SK-N-SH (cell line): ENCODE data around the gene ABCC2. TPM values are rescaled to one million over a fixed set of nuclear protein-coding genes. Genes with fewer than 3 reads are reported as not detected.

Experiments used
- CTCF ChIA-PET: fragments of 300-600, 350-600 bp; formaldehyde crosslinking; extraction: SDS; loops from one replicate; lab custom pipeline; 2021; lab: Yijun Ruan, JAX
- POLR2A ChIA-PET: fragments of 350-600 bp; sonication (Branson Sonifier 250); formaldehyde crosslinking; extraction: SDS; loops from one replicate; lab custom pipeline; 2020; ENCODE audit warnings: antibody characterized with exemption, inconsistent platforms; lab: Yijun Ruan, JAX
- DNase-seq: peaks from one replicate; pipeline ENCODE4 v3.0.0; 2012
- H2AFZ ChIP-seq: fragments of 200-600 bp; sonication (generic); 2 replicates; pipeline ENCODE4 v1.8.1; 2016; ENCODE audit warnings: antibody characterized with exemption, mild to moderate bottlenecking, low read depth
- H3F3A ChIP-seq: fragments of 200-600 bp; sonication (generic); replicated peaks from 2 replicates; pipeline ENCODE3; 2016; ENCODE audit warnings: antibody characterized with exemption, mild to moderate bottlenecking; ENCODE audit not compliant: insufficient read depth
- H3K27ac ChIP-seq, 2 experiments: fragments of 200-500 bp in 1 of 2; fragments of 200-600 bp in 1 of 2; sonication (Bioruptor generic) in 1 of 2; sonication (generic), shearing (Covaris generic) in 1 of 2; 2 replicates each; pipeline versions ENCODE4 v1.5.1 to v1.6.1; 2014 to 2016; ENCODE audit warnings: low read depth in 2 of 2, inconsistent platforms in 1 of 2, low read length in 1 of 2, mild to moderate bottlenecking in 1 of 2, mixed read lengths in 1 of 2
- H3K27me3 ChIP-seq: fragments of 200-600 bp; sonication (generic), shearing (Covaris generic); 2 replicates; pipeline ENCODE4 v1.6.1; 2016; ENCODE audit warnings: mixed run types; ENCODE audit not compliant: insufficient read depth
- H3K36me3 ChIP-seq, 2 experiments: fragments of 200-500 bp in 1 of 2; fragments of 200-600 bp in 1 of 2; sonication (Bioruptor generic) in 1 of 2; sonication (generic) in 1 of 2; replicated peaks in 1 of 2; 2 replicates each; pipeline versions ENCODE3 to v1.5.1; 2014 to 2016; ENCODE audit warnings: low read length in 1 of 2, mild to moderate bottlenecking in 1 of 2; ENCODE audit not compliant: insufficient read depth in 2 of 2, control insufficient read depth in 1 of 2
- H3K4me1 ChIP-seq, 2 experiments: fragments of 200-500 bp in 1 of 2; fragments of 200-600 bp in 1 of 2; sonication (Bioruptor generic) in 1 of 2; sonication (generic), shearing (Covaris generic) in 1 of 2; 2 replicates each; pipeline versions ENCODE4 v1.5.1 to v1.6.1; 2014 to 2016; ENCODE audit warnings: low read depth in 1 of 2, low read length in 1 of 2, mixed run types in 1 of 2; ENCODE audit not compliant: insufficient read depth in 2 of 2, control insufficient read depth in 1 of 2
- H3K4me2 ChIP-seq: fragments of 200-600 bp; sonication (generic), shearing (Covaris generic); 2 replicates; pipeline ENCODE4 v1.6.1; 2017; ENCODE audit warnings: mixed run types
- H3K4me3 ChIP-seq, 2 experiments: fragments of 200-500 bp in 1 of 2; fragments of 200-600 bp in 1 of 2; sonication (Bioruptor generic) in 1 of 2; sonication (generic), shearing (Covaris generic) in 1 of 2; 2 replicates each; pipeline versions ENCODE4 v1.5.1 to v1.8.1; 2014 to 2016; ENCODE audit warnings: low read depth in 2 of 2, inconsistent platforms in 1 of 2, low read length in 1 of 2, mild to moderate bottlenecking in 1 of 2, mixed read lengths in 1 of 2, moderate library complexity in 1 of 2
- H3K79me2 ChIP-seq: fragments of 200-600 bp; sonication (generic); 2 replicates; pipeline ENCODE4 v1.8.1; 2017; ENCODE audit warnings: mild to moderate bottlenecking; ENCODE audit not compliant: insufficient read depth
- H3K9ac ChIP-seq: fragments of 200-600 bp; sonication (generic); 2 replicates; pipeline ENCODE4 v1.6.1; 2017; ENCODE audit warnings: mixed run types
- H3K9me2 ChIP-seq: fragments of 200-600 bp; sonication (generic); 2 replicates; pipeline ENCODE4 v1.6.1; 2017; ENCODE audit warnings: mixed run types
- H3K9me3 ChIP-seq: fragments of 200-600 bp; sonication (generic); 2 replicates; pipeline ENCODE4 v1.6.1; 2017; ENCODE audit warnings: mixed run types, mild to moderate bottlenecking, moderate library complexity
- H4K20me1 ChIP-seq: fragments of 200-600 bp; sonication (generic); 2 replicates; pipeline ENCODE4 v1.6.1; 2017; ENCODE audit warnings: mild to moderate bottlenecking, mixed run types; ENCODE audit not compliant: insufficient read depth
- CHD2 ChIP-seq: fragments of 150-350 bp; IDR thresholded peaks from 2 replicates; pipeline ENCODE4 v1.6.1; 2018; ENCODE audit warnings: low read length; ENCODE audit not compliant: partially characterized antibody
- CTCF ChIP-seq: fragments of 200-600 bp; sonication (generic); IDR thresholded peaks from 2 replicates; pipeline ENCODE4 v1.6.1; 2017; ENCODE audit warnings: antibody characterized with exemption, mild to moderate bottlenecking, moderate library complexity
- ELF1 ChIP-seq: IDR thresholded peaks from 2 replicates; pipeline ENCODE4 v1.4.0; 2012
- EP300 ChIP-seq, 2 experiments: IDR thresholded peaks; 2 replicates each; pipeline versions ENCODE4 v1.4.0 to v1.6.1; 2012; ENCODE audit warnings: borderline replicate concordance in 1 of 2, low read depth in 1 of 2, low read length in 1 of 2
- GABPA ChIP-seq: IDR thresholded peaks from 2 replicates; pipeline ENCODE4 v1.4.0; 2012; ENCODE audit warnings: low read depth, mild to moderate bottlenecking
- GATA2 ChIP-seq: sonication (generic); formaldehyde crosslinking; IDR thresholded peaks from 2 replicates; pipeline ENCODE4 v1.5.0; 2020; ENCODE audit warnings: mild to moderate bottlenecking, missing genetic modification reagents
- MEF2A ChIP-seq: IDR thresholded peaks from 2 replicates; pipeline ENCODE4 v1.4.0; 2012; ENCODE audit warnings: low read depth, borderline replicate concordance
- MXI1 ChIP-seq: IDR thresholded peaks from 2 replicates; pipeline ENCODE4 v1.6.1; 2012; ENCODE audit warnings: mild to moderate bottlenecking, low read depth, low read length, improper control_type of control experiment
- NRF1 ChIP-seq: IDR thresholded peaks from 2 replicates; pipeline ENCODE4 v1.6.1; 2012; ENCODE audit warnings: low read depth, mild to moderate bottlenecking, low read length
- PBX3 ChIP-seq: IDR thresholded peaks from 2 replicates; pipeline ENCODE4; 2012
- POLR2AphosphoS5 ChIP-seq: IDR thresholded peaks from 2 replicates; pipeline ENCODE4 v1.6.1; 2012; ENCODE audit warnings: low read depth, low read length
- REST ChIP-seq: IDR thresholded peaks from 2 replicates; pipeline ENCODE4 v1.6.1; 2012; ENCODE audit warnings: mild to moderate bottlenecking, low read depth, low read length, moderate library complexity
- RXRA ChIP-seq: IDR thresholded peaks from 2 replicates; pipeline ENCODE4 v1.4.0; 2012; ENCODE audit warnings: low read depth, mild to moderate bottlenecking, borderline replicate concordance
- SMC3 ChIP-seq: IDR thresholded peaks from 2 replicates; pipeline ENCODE4 v1.6.1; 2012; ENCODE audit warnings: low read depth, low read length, improper control_type of control experiment
- TCF12 ChIP-seq: IDR thresholded peaks from 2 replicates; pipeline ENCODE4 v1.4.0; 2012
- YY1 ChIP-seq: IDR thresholded peaks from 2 replicates; pipeline ENCODE4 v1.4.0; 2012; ENCODE audit warnings: low read depth, mild to moderate bottlenecking
- WGBS: methylation state at CpG from one replicate; pipeline ENCODE4 v1.1.6; 2017; ENCODE audit warnings: low lambda C conversion rate; 5-methylcytosine and 5-hydroxymethylcytosine counted together
- polyA plus RNA-seq, 3 experiments: library from polyadenylated mRNA; depleted of rRNA; stranded (reverse); fragments of >200 nt; gene quantifications; 2 replicates each; pipeline ENCODE4 v1.2.3, GENCODE V29; 2012
- TF ChIP-seq, protein P1 (sequence below): fragments of 150-350 bp; IDR thresholded peaks from 2 replicates; pipeline ENCODE4 v1.6.1; 2016; ENCODE audit warnings: mild to moderate bottlenecking, low read depth, low read length

Gene ABCC2
- polyA plus RNA-seq, 1 of the 3 experiments (the other 2 are of a cell fraction) = 0.48 TPM

- Histone ChIP-seq H3K4me2 (no peak overlapping the region), H3K9me3 (no peaks in the 10 kb centered on the region), H3K79me2 (no peaks in the 10 kb centered on the region), H3K36me3 (no peaks in the 10 kb centered on the region), H3K4me1 (no peaks in the 10 kb centered on the region), H2AFZ (no peak overlapping the region), H3K9ac (no peak overlapping the region), H3K27ac (no peak overlapping the region), H3F3A (no peaks in the 10 kb centered on the region), H3K9me2 (no peaks in the 10 kb centered on the region), H4K20me1 (no peaks in the 10 kb centered on the region), H3K27me3 (no peaks in the 10 kb centered on the region), H3K4me3 (no peak overlapping the region)
- no peak for DNase-seq
- TF ChIP-seq TCF12 (no peak), RXRA (no peak), CHD2 (no peak), EP300 (IDR thresholded peaks at IDR 0.05; ENCODE audit: borderline replicate concordance in 1 of 2, low read depth in 1 of 2, low read length in 1 of 2) (no peak)
- 93% methylated on average over 4 of the region's 4 CpGs for WGBS
- POLR2A ChIA-PET = no interaction called here
- CTCF ChIA-PET = interaction anchor here (1.3 kb wide), 1 partner anchor 48 kb away, joined by 5 read pairs; no protein-coding TSS in a partner anchor
These were observed 15.6 kb downstream of the ABCC2 start for GRCh38 chr10:99798031-99798430.

- Histone ChIP-seq H2AFZ (no peak overlapping the region), H3K9me3 (no peaks in the 10 kb centered on the region), H3K9me2 (no peaks in the 10 kb centered on the region), H3K27me3 (no peaks in the 10 kb centered on the region), H3K79me2 (no peaks in the 10 kb centered on the region), H3K27ac (no peak overlapping the region), H3K9ac (no peak overlapping the region), H3K4me2 (no peak overlapping the region), H3K36me3 (no peaks in the 10 kb centered on the region), H3K4me1 (no peaks in the 10 kb centered on the region), H4K20me1 (no peaks in the 10 kb centered on the region), H3F3A (no peaks in the 10 kb centered on the region), H3K4me3 (no peak overlapping the region)
- no peak for DNase-seq
- ChIA-PET CTCF (no interaction called here), POLR2A (no interaction called here)
- TF ChIP-seq MXI1 (no peak), TCF12 (no peak), SMC3 (no peak), PBX3 (no peak), YY1 (no peak), POLR2AphosphoS5 (no peak), ELF1 (no peak), GABPA (no peak), GATA2 (CRISPR knock-in tag) (no peak), REST (no peak), RXRA (no peak), NRF1 (no peak), CTCF (no peak), MEF2A (no peak)
- TF ChIP-seq, protein P1, sequence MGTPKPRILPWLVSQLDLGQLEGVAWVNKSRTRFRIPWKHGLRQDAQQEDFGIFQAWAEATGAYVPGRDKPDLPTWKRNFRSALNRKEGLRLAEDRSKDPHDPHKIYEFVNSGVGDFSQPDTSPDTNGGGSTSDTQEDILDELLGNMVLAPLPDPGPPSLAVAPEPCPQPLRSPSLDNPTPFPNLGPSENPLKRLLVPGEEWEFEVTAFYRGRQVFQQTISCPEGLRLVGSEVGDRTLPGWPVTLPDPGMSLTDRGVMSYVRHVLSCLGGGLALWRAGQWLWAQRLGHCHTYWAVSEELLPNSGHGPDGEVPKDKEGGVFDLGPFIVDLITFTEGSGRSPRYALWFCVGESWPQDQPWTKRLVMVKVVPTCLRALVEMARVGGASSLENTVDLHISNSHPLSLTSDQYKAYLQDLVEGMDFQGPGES = no peak
- WGBS = 86% methylated on average over 3 of the region's 3 CpGs
These were observed 16.5 kb downstream of the ABCC2 start for GRCh38 chr10:99798920-99799319.
